GM18502 (cell line): ENCODE data around the gene NDUFA12.

ENCODE experiments used
- ATAC-seq: cut with Tn5 transposase; IDR thresholded peaks from one replicate; pipeline ENCODE4 v1.9.1; 2021; ENCODE audit warnings: mild to moderate bottlenecking; ENCODE audit not compliant: unreplicated experiment, poor library complexity

NDUFA12 gene

DNA sequence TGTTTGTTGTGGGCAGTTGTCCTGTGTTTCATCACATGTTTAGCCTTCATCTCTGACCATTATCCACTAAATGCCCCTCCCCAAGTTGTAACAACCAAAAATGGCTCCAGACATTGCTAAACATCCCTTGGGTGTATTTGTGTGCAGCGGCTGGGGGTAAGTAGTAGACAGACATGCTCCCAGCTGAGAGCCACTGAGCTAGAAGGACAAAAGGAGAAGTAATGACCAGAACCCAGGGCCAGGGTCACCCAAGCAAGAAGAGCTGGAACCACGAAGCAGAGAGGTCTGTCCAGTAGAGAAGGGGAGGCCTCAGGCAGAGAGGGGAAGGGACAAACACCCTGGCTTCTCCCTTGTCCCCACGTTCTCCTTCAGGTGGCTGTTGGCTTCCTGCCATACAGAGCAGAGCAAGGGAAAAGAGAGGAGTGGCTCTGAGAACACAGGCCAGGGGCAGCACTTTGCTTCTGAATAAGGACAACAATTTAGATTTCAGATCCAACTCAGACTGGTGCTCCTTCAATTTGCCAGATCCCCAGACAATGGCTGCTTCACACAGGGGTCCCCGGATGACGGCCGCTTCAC is 55.2 kb downstream of the NDUFA12 start:
- ATAC-seq: no peak

DNA sequence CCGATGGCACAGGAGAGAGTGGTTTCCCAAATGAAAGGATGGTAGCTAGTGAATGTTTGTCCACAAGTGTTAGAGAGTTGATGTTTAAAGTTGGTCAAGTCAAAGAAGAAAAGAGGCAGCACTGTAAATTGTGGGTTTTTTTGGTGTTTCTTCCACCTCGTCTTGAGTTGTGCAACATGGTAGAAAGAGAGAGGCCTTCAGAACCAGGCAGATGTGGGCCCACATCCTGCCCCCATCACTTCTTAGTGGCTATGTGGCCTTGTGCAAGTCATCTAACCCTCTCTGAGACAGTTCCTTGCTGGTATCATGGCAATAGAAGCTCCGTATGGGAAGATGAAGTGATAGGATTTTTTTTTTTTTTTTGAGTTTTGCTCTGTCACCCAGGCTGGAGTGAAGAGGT is 60.8 kb downstream of the NDUFA12 start:
- ATAC-seq: no peak

DNA sequence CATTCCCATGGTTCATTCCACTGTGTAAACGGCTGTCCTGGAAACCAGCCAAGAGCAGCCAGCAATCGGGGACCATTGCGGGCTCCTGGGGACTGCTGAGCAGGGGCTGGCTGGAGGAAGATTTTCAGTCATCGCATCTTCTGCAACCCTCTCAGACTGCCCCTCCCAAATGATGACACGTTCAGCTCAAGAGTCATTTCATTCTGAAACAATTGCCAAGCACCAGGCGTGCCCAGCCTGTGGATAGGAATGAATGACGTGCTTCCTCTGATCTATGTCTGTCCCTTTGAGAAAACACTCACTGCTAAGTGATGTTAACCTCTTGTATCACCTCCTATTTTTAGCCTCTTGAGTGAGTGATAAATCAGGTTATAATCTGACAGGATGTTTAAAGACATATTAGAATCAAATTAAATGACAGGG is 62.0 kb downstream of the NDUFA12 start:
- peak; percentile 79 for ATAC-seq

DNA sequence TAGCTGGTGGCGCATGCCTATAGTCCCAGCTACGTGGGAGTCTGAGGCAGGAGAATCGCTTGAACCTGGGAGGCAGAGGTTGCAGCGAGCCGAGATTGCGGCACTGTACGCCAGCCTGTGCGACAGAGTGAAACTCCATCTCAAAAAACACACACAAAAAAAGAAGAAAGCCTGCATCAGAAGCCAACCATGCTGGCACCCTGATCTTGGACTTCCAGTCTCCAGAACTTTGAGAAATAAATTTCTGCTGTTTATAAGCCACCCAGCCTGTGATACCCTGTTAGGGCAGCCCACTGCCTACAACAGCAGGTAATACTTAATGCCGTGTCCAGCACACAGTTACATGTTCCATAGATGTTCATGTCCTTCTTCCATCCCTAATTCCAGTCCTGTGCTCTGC is 62.7 kb downstream of the NDUFA12 start:
- no peak for ATAC-seq

DNA sequence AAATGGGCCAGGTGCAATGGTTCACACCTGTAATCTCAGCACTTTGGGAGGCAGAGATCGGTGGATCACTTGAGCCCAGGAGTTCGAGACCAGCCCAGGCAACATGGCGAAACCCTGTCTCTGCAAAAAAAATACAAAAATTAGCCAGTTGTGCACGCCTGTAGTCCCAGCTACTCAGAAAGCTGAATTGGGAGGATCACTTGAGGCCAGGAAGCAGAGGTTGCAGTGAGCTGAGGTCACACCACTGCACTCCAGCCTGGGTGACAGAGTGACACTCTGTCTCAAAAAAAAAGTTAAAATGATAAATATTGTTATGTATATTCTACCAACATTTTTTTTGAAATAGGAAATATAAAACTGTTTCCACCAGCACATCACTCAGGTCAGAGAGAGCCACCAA is 64.9 kb downstream of the NDUFA12 start:
- ATAC-seq: no peak

DNA sequence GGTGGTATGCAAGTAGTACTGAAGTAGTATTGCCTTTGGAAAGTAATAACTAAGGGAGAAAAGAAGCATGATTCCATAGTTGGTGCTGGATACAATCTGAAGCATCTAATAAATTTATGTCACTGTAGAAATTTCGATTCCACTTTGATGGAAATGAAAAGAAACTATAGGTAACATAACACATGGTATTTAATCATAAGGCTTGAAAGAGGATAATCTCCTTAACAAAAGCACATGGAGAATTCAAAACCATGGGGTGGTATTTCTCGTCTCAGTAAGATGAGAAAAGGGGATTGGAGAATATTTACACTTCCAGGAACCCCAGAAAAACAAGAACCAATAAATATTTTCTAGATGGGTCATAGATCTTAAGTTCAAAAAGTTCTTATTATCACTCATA is 72.7 kb downstream of the NDUFA12 start:
- no peak for ATAC-seq

DNA sequence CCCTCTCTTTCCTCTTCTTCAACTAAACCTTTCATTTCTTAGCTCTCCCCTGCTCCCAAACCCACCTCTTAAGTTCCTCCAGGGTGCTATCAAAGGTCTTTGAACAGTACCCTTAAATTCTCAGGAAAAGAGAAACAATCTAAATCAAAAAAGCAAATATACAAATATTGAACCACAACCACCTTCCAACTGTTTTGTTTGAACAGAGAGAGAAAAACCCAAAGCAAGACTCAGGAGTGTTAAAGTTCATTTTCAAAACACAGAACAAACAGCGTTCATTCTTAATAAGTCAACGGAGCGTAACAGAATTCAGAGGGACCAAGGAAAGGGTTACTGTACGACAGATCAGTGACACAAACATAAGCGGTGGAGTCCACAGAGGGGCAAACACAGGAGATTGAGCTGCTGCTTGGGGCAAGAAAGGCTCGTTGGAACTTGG is 73.3 kb downstream of the NDUFA12 start:
- no peak for ATAC-seq

DNA sequence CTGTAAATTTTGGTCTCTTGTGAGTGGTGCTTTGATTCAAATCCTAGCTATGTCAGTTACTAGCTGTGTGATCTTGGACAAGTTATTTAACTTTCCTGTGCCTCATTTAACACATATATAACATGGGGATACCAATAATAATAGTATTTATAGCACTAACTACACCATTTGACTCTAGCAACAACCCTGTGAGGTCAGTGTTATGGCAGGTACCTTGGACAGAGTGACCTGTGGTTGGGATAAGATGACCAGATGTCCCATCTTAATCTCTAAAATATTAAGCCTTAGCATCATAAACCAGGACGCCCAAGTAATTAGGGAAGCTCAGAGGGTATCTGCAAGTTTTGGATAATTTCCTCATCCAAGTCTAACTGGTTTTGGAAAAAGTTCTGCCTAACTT is 73.7 kb downstream of the NDUFA12 start:
- no peak for ATAC-seq

- ATAC-seq: no peak
Measured at GRCh38 chr12:94925729-94926128, 77.8 kb downstream of the NDUFA12 start.

GRCh38 chr12:94925206-94925605 is 78.3 kb downstream of the NDUFA12 start:
- no peak for ATAC-seq

DNA sequence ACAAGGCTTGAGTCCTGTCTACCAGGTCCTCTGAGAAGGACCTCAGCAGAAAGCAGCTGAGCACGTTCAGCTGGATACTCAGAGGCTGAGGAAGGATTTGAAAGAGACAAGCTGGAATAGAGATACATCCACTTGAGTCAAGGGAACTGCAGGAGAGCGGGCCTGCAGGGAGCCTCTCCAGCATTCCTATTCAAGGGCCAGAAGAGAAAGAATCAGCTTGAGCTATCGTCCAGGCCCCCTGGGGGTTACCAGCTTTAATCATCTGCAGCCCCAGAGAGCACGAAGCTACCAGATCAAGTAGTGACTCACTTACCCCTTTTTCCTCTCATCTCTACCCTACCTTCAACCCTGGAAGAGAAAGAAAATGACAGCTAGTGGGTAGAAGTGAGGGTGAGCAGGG is 80.9 kb downstream of the NDUFA12 start:
- no peak for ATAC-seq
